ENCODE measurements around the gene LIAS. TPM values are rescaled to one million over a fixed set of nuclear protein-coding genes. Genes with fewer than 3 reads are reported as not detected.

Gene LIAS
- total and polyA plus RNA-seq, 10 of the 15 experiments (the other 5 are each of a cell fraction or from before 2014, with no cell fraction given) = 17.9 to 32.3 (median 26.4) TPM

DNA sequence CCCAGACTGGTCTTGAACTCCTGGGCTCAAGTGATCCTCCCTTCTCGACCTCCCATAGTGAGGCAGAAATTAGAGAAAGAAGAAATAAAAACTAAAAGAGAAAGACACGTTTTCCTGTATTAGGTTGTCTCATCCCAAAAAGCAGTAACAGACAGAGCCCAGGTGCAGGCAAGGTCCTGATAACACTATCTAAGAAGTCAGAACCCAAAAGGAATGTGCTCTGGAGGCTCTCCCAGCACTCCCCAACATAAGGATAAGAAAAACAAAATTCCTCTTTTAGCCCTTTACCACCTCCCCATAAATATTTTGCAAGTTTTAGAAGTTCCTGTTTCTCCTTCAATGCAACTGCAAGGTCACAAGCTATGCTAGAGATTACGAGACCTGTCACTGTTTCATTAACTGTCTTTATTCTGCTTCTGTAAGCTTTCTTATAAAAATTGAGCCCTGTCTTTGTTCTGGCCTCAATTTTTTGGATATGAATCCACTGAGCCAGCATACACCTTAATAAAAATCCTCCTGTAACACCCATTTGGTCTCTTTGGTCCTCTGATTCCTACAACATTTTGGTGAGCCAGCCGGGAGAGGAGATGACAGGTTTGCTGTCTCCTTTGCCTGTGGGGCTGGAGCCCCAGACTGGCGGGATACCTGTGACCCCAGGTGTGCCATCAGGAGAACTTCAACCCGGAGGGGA, 25.9 kb downstream of the LIAS start (continued):
- TF ChIP-seq, protein P1, sequence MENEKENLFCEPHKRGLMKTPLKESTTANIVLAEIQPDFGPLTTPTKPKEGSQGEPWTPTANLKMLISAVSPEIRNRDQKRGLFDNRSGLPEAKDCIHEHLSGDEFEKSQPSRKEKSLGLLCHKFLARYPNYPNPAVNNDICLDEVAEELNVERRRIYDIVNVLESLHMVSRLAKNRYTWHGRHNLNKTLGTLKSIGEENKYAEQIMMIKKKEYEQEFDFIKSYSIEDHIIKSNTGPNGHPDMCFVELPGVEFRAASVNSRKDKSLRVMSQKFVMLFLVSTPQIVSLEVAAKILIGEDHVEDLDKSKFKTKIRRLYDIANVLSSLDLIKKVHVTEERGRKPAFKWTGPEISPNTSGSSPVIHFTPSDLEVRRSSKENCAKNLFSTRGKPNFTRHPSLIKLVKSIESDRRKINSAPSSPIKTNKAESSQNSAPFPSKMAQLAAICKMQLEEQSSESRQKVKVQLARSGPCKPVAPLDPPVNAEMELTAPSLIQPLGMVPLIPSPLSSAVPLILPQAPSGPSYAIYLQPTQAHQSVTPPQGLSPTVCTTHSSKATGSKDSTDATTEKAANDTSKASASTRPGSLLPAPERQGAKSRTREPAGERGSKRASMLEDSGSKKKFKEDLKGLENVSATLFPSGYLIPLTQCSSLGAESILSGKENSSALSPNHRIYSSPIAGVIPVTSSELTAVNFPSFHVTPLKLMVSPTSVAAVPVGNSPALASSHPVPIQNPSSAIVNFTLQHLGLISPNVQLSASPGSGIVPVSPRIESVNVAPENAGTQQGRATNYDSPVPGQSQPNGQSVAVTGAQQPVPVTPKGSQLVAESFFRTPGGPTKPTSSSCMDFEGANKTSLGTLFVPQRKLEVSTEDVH (IDR thresholded peaks at IDR 0.05; ENCODE audit: low read depth, partially characterized antibody) = no peak
- TF ChIP-seq RCOR1 (conservative IDR thresholded peaks at IDR 0.05; ENCODE audit: low read depth, low read length) (no peak), SMC3 (IDR thresholded peaks at IDR 0.05; ENCODE audit: borderline replicate concordance, low read length) (no peak), FOXK2 (IDR thresholded peaks at IDR 0.05) (no peak), CHD1 (IDR thresholded peaks at IDR 0.05; ENCODE audit: low read depth, low read length) (no peak), SP1 (IDR thresholded peaks at IDR 0.05; ENCODE audit: low read depth, low read length) (no peak), HDAC2 (IDR thresholded peaks at IDR 0.05) (no peak)

DNA sequence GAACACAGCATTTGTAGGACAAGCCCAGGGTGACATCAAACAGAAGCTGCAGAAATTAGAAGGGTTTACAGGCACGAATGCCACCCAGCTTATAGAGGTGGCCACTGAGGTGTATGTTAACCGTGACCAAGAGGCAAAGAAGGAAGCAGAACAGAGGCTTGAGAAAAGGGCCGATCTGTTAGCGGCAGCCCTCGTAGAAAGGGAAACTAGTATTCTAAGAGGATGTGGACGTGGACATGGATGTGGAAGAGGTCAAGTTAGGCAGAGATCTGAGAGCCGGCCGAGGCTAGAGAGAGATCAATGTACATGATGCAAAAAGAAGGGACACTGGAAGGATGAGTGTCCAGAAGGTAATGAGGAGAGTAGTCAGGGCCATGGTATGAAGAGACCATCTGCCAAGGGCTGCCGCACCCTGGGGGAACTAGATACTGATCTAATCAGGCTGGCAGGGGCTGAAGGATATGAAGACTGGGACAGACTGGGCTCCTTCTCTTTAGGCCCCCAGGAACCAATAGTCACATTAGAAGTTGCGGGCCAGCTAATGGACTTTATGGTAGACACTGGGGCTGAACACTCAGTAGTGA, 27.5 kb downstream of the LIAS start:
- BruUV-seq (replicated peaks) = no TSS peak
- Histone ChIP-seq H3K9me3 (replicated peaks; ENCODE audit: control insufficient read depth, insufficient read depth, low read length) (no peaks in the 10 kb centered on the region), H3K27me3 (replicated peaks in 1 of 2; ENCODE audit: control insufficient read depth in 2 of 2, insufficient read depth in 2 of 2, low read length in 1 of 2) (no peaks in the 10 kb centered on the region), H3K27ac (ENCODE audit: control insufficient read depth, insufficient read depth) (no peak overlapping the region), H3K4me1 (ENCODE audit: control insufficient read depth, insufficient read depth, low read length) (no peaks in the 10 kb centered on the region), H3K4me3 (no peak overlapping the region), H3K4me2 (ENCODE audit: control insufficient read depth, insufficient read depth) (no peak overlapping the region), H2AFZ (ENCODE audit: control insufficient read depth, low read depth, low read length) (no peak overlapping the region), H3K79me2 (ENCODE audit: control insufficient read depth, insufficient read depth, low read length) (no peaks in the 10 kb centered on the region), H3K9ac (ENCODE audit: control insufficient read depth, insufficient read depth, low read length) (no peak overlapping the region), H3K36me3 (ENCODE audit: control insufficient read depth in 2 of 2, insufficient read depth in 2 of 2, low read length in 1 of 2) (no peaks in the 10 kb centered on the region), H4K20me1 (ENCODE audit: control insufficient read depth, insufficient read depth) (no peaks in the 10 kb centered on the region)
- ATAC-seq (no peak), FAIRE-seq (no peak), DNase-seq (ENCODE audit: low read depth, low spot score) (no peak)
- CTCF ChIA-PET = interaction anchor here (1.6 kb wide), 1 partner anchor 17 kb away, joined by 3 read pairs; no protein-coding TSS in a partner anchor
- SMC1A ChIA-PET (ENCODE audit: uncharacterized antibody, unreplicated experiment) = interaction anchor here (0.7 kb wide), 1 partner anchor 38 kb away, joined by 3 read pairs; no protein-coding TSS in a partner anchor
- in situ Hi-C loops (cut with MboI) (no loop called here), intact Hi-C loops (cut with micrococcal nuclease; ENCODE audit: unreplicated experiment) (no loop called here)
- WGBS (ENCODE audit: insufficient coverage, insufficient replicate concordance, low lambda C conversion rate, missing lambda C conversion rate) = 68% methylated on average over 10 of the region's 10 CpGs
- TF ChIP-seq POU2F2 (IDR thresholded peaks at IDR 0.05; ENCODE audit: borderline replicate concordance, low read depth, low read length) (no peak), HDAC2 (IDR thresholded peaks at IDR 0.05) (no peak), ATF7 (IDR thresholded peaks at IDR 0.05; ENCODE audit: low read depth) (no peak), SUZ12 (IDR thresholded peaks at IDR 0.05; ENCODE audit: unreplicated experiment) (no peak), ZZZ3 (IDR thresholded peaks at IDR 0.05; ENCODE audit: control insufficient read depth, insufficient read length, low read depth) (no peak), POLR2AphosphoS2 (IDR thresholded peaks at IDR 0.05; ENCODE audit: low read depth, low read length) (no peak), SREBF1 (IDR thresholded peaks at IDR 0.05; ENCODE audit: low read length) (no peak), FOS (IDR thresholded peaks at IDR 0.05; ENCODE audit: borderline replicate concordance, extremely low read depth, insufficient read length) (no peak)
- TF ChIP-seq, protein P2, sequence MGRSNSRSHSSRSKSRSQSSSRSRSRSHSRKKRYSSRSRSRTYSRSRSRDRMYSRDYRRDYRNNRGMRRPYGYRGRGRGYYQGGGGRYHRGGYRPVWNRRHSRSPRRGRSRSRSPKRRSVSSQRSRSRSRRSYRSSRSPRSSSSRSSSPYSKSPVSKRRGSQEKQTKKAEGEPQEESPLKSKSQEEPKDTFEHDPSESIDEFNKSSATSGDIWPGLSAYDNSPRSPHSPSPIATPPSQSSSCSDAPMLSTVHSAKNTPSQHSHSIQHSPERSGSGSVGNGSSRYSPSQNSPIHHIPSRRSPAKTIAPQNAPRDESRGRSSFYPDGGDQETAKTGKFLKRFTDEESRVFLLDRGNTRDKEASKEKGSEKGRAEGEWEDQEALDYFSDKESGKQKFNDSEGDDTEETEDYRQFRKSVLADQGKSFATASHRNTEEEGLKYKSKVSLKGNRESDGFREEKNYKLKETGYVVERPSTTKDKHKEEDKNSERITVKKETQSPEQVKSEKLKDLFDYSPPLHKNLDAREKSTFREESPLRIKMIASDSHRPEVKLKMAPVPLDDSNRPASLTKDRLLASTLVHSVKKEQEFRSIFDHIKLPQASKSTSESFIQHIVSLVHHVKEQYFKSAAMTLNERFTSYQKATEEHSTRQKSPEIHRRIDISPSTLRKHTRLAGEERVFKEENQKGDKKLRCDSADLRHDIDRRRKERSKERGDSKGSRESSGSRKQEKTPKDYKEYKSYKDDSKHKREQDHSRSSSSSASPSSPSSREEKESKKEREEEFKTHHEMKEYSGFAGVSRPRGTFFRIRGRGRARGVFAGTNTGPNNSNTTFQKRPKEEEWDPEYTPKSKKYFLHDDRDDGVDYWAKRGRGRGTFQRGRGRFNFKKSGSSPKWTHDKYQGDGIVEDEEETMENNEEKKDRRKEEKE (IDR thresholded peaks at IDR 0.05) = no peak
- POLR2A ChIA-PET = interaction anchor here (0.6 kb wide), 1 partner anchor 323 kb away, joined by 5 read pairs; no protein-coding TSS in a partner anchor
- RAD21 ChIA-PET (ENCODE audit: unreplicated experiment) = interaction anchor here (0.6 kb wide), 1 partner anchor 15 kb away, joined by 3 read pairs; no protein-coding TSS in a partner anchor

All from GM12878 (cell line).